HG03571 (cell line): ENCODE data around the gene PDZD2.
"Not testable (repeated sequence)": the region's sequence is repeated elsewhere in the genome, so short reads cannot be mapped to it uniquely, and the experiment has no call there.

ENCODE experiments used
- ATAC-seq: cut with Tn5 transposase; IDR thresholded peaks from one replicate; pipeline ENCODE4 v1.9.1; 2021; ENCODE audit not compliant: unreplicated experiment

The PDZD2 gene

GRCh38 chr5:31638748-31639418 lies at the start of gene PDZD2:
Gene PDZD2, plus strand, starts transcription at chr5:31639131.
- ATAC-seq = peak; percentile 75

- ATAC-seq = no peak
These were observed 45.3 kb upstream of the PDZD2 start for GRCh38 chr5:31593665-31594064.

GRCh38 chr5:31596354-31596753 lies 42.6 kb upstream of the PDZD2 start:
- ATAC-seq = no peak

- no peak for ATAC-seq
These were observed 40.0 kb upstream of the PDZD2 start for GRCh38 chr5:31598640-31599611.

GRCh38 chr5:31602305-31602704 lies 36.6 kb upstream of the PDZD2 start:
- not testable (repeated sequence) for ATAC-seq

GRCh38 chr5:31604240-31604639 lies 34.7 kb upstream of the PDZD2 start:
- ATAC-seq = no peak

- ATAC-seq = no peak
These were observed 34.3 kb upstream of the PDZD2 start for GRCh38 chr5:31604644-31605043.

- no peak for ATAC-seq
These were observed 33.0 kb upstream of the PDZD2 start for GRCh38 chr5:31605920-31606319.

GRCh38 chr5:31607546-31607945 lies 31.4 kb upstream of the PDZD2 start:
- ATAC-seq = no peak

GRCh38 chr5:31611002-31611401 lies 27.9 kb upstream of the PDZD2 start:
- no peak for ATAC-seq

- ATAC-seq = no peak
These were observed 25.3 kb upstream of the PDZD2 start for GRCh38 chr5:31613651-31614050.

GRCh38 chr5:31614151-31615020 lies 24.5 kb upstream of the PDZD2 start:
- no peak for ATAC-seq

GRCh38 chr5:31617867-31618266 lies 21.1 kb upstream of the PDZD2 start:
- ATAC-seq = no peak

GRCh38 chr5:31620026-31620425 lies 18.9 kb upstream of the PDZD2 start:
- no peak for ATAC-seq

GRCh38 chr5:31623249-31623648 lies 15.7 kb upstream of the PDZD2 start:
- ATAC-seq = no peak

GRCh38 chr5:31625394-31625793 lies 13.5 kb upstream of the PDZD2 start:
- no peak for ATAC-seq

- no peak for ATAC-seq
These were observed 12.8 kb upstream of the PDZD2 start for GRCh38 chr5:31626156-31626555.

GRCh38 chr5:31626604-31627234 lies 12.2 kb upstream of the PDZD2 start:
- ATAC-seq = no peak

- ATAC-seq = no peak
These were observed 8.0 kb upstream of the PDZD2 start for GRCh38 chr5:31630931-31631330.

GRCh38 chr5:31632460-31632859 lies 6.5 kb upstream of the PDZD2 start:
- no peak for ATAC-seq

- ATAC-seq = no peak
These were observed 3.5 kb upstream of the PDZD2 start for GRCh38 chr5:31635446-31635845.
